Endothelial cell of umbilical vein (primary cell): ENCODE results near the gene S100P.

Experiments used
- EZH2 ChIP-seq: IDR thresholded peaks from 2 replicates; pipeline ENCODE4 v1.6.1; 2012; ENCODE audit warnings: borderline replicate concordance, low read depth, mild to moderate bottlenecking, moderate library complexity, low read length, inconsistent platforms; ENCODE audit not compliant: severe bottlenecking
- FOS ChIP-seq: IDR thresholded peaks from 2 replicates; pipeline ENCODE4 v1.6.1; 2011; ENCODE audit warnings: mild to moderate bottlenecking, low read length, moderate library complexity, borderline replicate concordance; ENCODE audit not compliant: insufficient read depth
- GATA2 ChIP-seq: IDR thresholded peaks from 2 replicates; pipeline ENCODE4 v1.7.0; 2011; ENCODE audit warnings: low read depth, mild to moderate bottlenecking, moderate library complexity, mixed read lengths, low read length; ENCODE audit not compliant: insufficient read length, insufficient read depth
- JUN ChIP-seq: IDR thresholded peaks from 2 replicates; pipeline ENCODE4 v1.6.1; 2011; ENCODE audit warnings: borderline replicate concordance, low read depth; ENCODE audit not compliant: insufficient read length, insufficient read depth
- MAX ChIP-seq: IDR thresholded peaks from 2 replicates; pipeline ENCODE4 v1.6.1; 2011; ENCODE audit not compliant: insufficient read depth, insufficient read length
- MYC ChIP-seq: IDR thresholded peaks from one replicate; pipeline ENCODE4 v1.6.1; 2011; ENCODE audit warnings: mild to moderate bottlenecking, low read depth, low read length
- POLR2A ChIP-seq: IDR thresholded peaks from 2 replicates; pipeline ENCODE4 v1.6.1; 2012; ENCODE audit warnings: low read depth, mild to moderate bottlenecking, control low read depth, low read length
- POLR2AphosphoS5 ChIP-seq: IDR thresholded peaks from 2 replicates; pipeline ENCODE4 v1.6.1; 2012; ENCODE audit warnings: low read depth, mild to moderate bottlenecking, control low read depth, low read length, moderate library complexity; ENCODE audit not compliant: insufficient read depth
- TF ChIP-seq, protein P1 (sequence below), 2 donors: IDR thresholded peaks; 1 replicate in 1 of 2; 2 replicates in 1 of 2; pipeline ENCODE4 v1.5.1; 2011; ENCODE audit warnings: low read length in 2 of 2, mild to moderate bottlenecking in 2 of 2, moderate library complexity in 2 of 2, control low read depth in 1 of 2, inconsistent platforms in 1 of 2, low read depth in 1 of 2; ENCODE audit not compliant: insufficient read depth in 1 of 2; ENCODE audit errors: extremely low read depth in 1 of 2

DNA sequence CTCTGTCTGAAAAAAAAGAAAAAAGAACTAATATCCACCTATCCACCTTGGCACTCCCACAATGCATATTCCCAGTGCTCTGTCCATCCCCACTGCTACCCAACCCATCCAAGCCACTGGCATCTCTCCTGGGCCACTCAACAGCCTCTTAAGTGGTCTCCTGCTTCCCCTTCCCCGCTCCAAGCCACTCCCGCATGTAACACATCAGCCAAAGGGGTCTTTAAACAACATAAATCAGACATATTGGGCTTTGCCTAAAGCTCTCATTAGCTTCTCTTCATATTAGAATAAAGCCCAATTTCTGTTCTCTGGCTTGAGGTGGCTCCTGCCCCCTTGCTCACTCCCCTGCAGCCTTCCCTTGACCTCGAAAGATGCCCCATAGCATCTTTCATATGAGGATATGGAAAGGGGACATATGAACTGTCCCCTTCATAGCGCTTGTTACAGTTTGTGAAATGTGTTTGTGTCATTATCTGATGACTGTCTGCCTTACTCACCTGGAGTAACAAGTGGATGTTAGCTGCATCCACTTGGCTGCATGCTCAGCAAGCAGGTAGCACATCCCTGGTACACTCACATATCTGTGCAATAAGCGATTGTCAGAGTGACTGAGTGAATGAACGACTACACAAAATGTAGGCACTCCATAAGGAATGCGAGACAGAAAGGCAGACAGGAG, 25.4 kb downstream of the S100P start:
- TF ChIP-seq, protein P1, sequence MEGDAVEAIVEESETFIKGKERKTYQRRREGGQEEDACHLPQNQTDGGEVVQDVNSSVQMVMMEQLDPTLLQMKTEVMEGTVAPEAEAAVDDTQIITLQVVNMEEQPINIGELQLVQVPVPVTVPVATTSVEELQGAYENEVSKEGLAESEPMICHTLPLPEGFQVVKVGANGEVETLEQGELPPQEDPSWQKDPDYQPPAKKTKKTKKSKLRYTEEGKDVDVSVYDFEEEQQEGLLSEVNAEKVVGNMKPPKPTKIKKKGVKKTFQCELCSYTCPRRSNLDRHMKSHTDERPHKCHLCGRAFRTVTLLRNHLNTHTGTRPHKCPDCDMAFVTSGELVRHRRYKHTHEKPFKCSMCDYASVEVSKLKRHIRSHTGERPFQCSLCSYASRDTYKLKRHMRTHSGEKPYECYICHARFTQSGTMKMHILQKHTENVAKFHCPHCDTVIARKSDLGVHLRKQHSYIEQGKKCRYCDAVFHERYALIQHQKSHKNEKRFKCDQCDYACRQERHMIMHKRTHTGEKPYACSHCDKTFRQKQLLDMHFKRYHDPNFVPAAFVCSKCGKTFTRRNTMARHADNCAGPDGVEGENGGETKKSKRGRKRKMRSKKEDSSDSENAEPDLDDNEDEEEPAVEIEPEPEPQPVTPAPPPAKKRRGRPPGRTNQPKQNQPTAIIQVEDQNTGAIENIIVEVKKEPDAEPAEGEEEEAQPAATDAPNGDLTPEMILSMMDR (IDR thresholded peaks at IDR 0.05; ENCODE audit: extremely low read depth in 1 of 2, insufficient read depth in 1 of 2, low read depth in 1 of 2, low read length in 2 of 2): no peak
- TF ChIP-seq POLR2A (no peak), EZH2 (no peak), MAX (no peak), POLR2AphosphoS5 (no peak), GATA2 (no peak), MYC (no peak), JUN (no peak), FOS (no peak)
